NOMO-1 (cell line): ENCODE measurements around the gene SPTSSB.

ENCODE experiments used
- DNase-seq, 2 experiments: peaks; one replicate each; lab custom pipeline; 2025; ENCODE audit not compliant: unreplicated experiment in 2 of 2; lab: John Stamatoyannopoulos, UW

The SPTSSB gene

DNA sequence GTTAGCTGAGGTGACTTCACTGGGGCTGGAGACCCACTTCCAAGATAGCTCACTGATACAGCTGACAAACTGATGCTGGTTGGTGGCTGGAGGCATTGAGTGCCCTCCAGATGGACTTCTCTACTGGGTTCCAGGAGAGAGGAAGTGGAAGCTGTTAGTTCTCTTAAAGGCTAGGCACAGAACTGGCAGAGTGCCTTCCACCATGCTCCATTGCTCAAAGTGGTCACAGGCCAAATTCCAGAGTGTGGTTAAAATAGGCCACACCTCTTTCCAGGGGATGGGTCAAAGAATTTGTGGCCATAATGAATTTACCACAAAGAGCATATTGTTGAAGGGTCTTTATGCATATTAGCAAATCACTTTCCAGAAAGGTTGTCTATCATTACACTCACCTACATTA lies 76.0 kb downstream of the SPTSSB start:
- DNase-seq, result no peak
